H1 (cell line): Measurements from ENCODE around the gene RAB11FIP5. TPM values are rescaled to one million over a fixed set of nuclear protein-coding genes. Genes with fewer than 3 reads are reported as not detected.

Experiments
- ASH2L ChIP-seq: fragments of 200-600, 300-600 bp; sonication (generic); IDR thresholded peaks from one replicate; pipeline ENCODE4 v1.7.1; 2017; ENCODE audit warnings: low read length
- BCL11A ChIP-seq, 2 experiments: IDR thresholded peaks; one replicate each; pipeline ENCODE4 v1.6.1; 2011; ENCODE audit warnings: low read depth in 2 of 2, low read length in 2 of 2, mild to moderate bottlenecking in 2 of 2
- CBX5 ChIP-seq: fragments of 300-800, 300-1000 bp; sonication (generic); IDR thresholded peaks from 2 replicates; pipeline ENCODE4 v1.7.1; 2016; ENCODE audit warnings: antibody characterized with exemption, low read length, low read depth
- EP300 ChIP-seq, 2 experiments: IDR thresholded peaks; 1 replicate in 1 of 2; 2 replicates in 1 of 2; pipeline ENCODE4 v1.6.1; 2011 to 2012; ENCODE audit warnings: low read depth in 2 of 2, low read length in 2 of 2, mild to moderate bottlenecking in 2 of 2, borderline replicate concordance in 1 of 2, inconsistent platforms in 1 of 2, moderate library complexity in 1 of 2
- EZH2 ChIP-seq: fragments of 200-600 bp; sonication (generic); IDR thresholded peaks from 2 replicates; pipeline ENCODE4 v1.7.1; 2012; ENCODE audit warnings: low read depth, mild to moderate bottlenecking, moderate library complexity, low read length, inconsistent platforms; ENCODE audit not compliant: severe bottlenecking
- KDM4A ChIP-seq: IDR thresholded peaks from one replicate; pipeline ENCODE4 v1.7.1; 2012; ENCODE audit warnings: low read depth, mild to moderate bottlenecking, moderate library complexity, low read length, inconsistent platforms; ENCODE audit not compliant: severe bottlenecking
- PHF8 ChIP-seq: fragments of 200-600 bp; sonication (generic); conservative IDR thresholded peaks from 2 replicates; pipeline ENCODE4 v1.7.1; 2012; ENCODE audit warnings: low read depth, mild to moderate bottlenecking, inconsistent platforms, low read length, moderate library complexity
- POU5F1 ChIP-seq: IDR thresholded peaks from 2 replicates; pipeline ENCODE4 v1.6.1; 2011; ENCODE audit warnings: low read depth, mild to moderate bottlenecking, low read length, moderate library complexity
- RAD21 ChIP-seq, 2 experiments: IDR thresholded peaks in 1 of 2; conservative IDR thresholded peaks in 1 of 2; 2 replicates each; pipeline ENCODE4 v1.6.1; 2011; ENCODE audit warnings: low read depth in 2 of 2, low read length in 2 of 2, improper control_type of control experiment in 1 of 2, inconsistent platforms in 1 of 2, mild to moderate bottlenecking in 1 of 2, moderate library complexity in 1 of 2
- RBBP5 ChIP-seq: IDR thresholded peaks from 2 replicates; pipeline ENCODE4 v1.7.1; 2012; ENCODE audit warnings: low read depth, mild to moderate bottlenecking, inconsistent platforms, low read length, moderate library complexity, borderline replicate concordance
- RXRA ChIP-seq: IDR thresholded peaks from 2 replicates; pipeline ENCODE4 v1.6.1; 2011; ENCODE audit warnings: low read depth, mild to moderate bottlenecking, low read length, moderate library complexity; ENCODE audit not compliant: insufficient read depth
- SIN3A ChIP-seq, 2 experiments: IDR thresholded peaks in 1 of 2; conservative IDR thresholded peaks in 1 of 2; 2 replicates each; pipeline ENCODE4 v1.6.1; 2011 to 2012; ENCODE audit warnings: low read length in 2 of 2, improper control_type of control experiment in 1 of 2, low read depth in 1 of 2, mild to moderate bottlenecking in 1 of 2
- SIX5 ChIP-seq: IDR thresholded peaks from 2 replicates; pipeline ENCODE4 v1.6.1; 2011; ENCODE audit warnings: mild to moderate bottlenecking, low read depth, low read length
- SP2 ChIP-seq: IDR thresholded peaks from 2 replicates; pipeline ENCODE4 v1.6.1; 2012; ENCODE audit warnings: mild to moderate bottlenecking, low read length, inconsistent platforms
- TAF1 ChIP-seq: IDR thresholded peaks from 2 replicates; pipeline ENCODE4 v1.6.1; 2011; ENCODE audit warnings: mild to moderate bottlenecking, low read depth, low read length
- polyA plus RNA-seq, 7 experiments: library from polyadenylated mRNA; depleted of rRNA in 3 of 7; stranded (reverse) in 5 of 7; unstranded in 2 of 7; fragments of >200 nt in 5 of 7; fragments of 200-250 nt in 2 of 7; gene quantifications; 1 replicate in 5 of 7; 2 replicates in 1 of 7; 4 replicates in 1 of 7; pipeline versions ENCODE4 v1.2.1 to v1.2.3, GENCODE V29; 2011 to 2013; ENCODE audit warnings: missing spikeins in 2 of 7, mixed read lengths in 2 of 7
- total RNA-seq: library from RNA; stranded (reverse); fragmentation: NEBNext Ultra II Directional; extraction: Animal tissue kit (Norgen Biotek cat#: 25700); gene quantifications from 2 replicates; pipeline ENCODE4 v1.2.1, GENCODE V29; 2021
- TF ChIP-seq, protein P1 (sequence below): IDR thresholded peaks from 2 replicates; pipeline ENCODE4 v1.6.1; 2012; ENCODE audit warnings: inconsistent platforms
- TF ChIP-seq, protein P2 (sequence below): IDR thresholded peaks from 2 replicates; pipeline ENCODE4 v1.6.1; 2012; ENCODE audit warnings: inconsistent platforms
- TF ChIP-seq, protein P3 (sequence below): IDR thresholded peaks from 2 replicates; pipeline ENCODE4 v1.6.1; 2011; ENCODE audit warnings: low read depth, mild to moderate bottlenecking, low read length; ENCODE audit not compliant: insufficient read depth
- TF ChIP-seq, protein P4 (sequence below): IDR thresholded peaks from 2 replicates; pipeline ENCODE4 v1.6.1; 2011; ENCODE audit warnings: low read length, improper control_type of control experiment

RAB11FIP5 gene
- total and polyA plus RNA-seq, 2 of the 8 experiments (the other 6 are each of a cell fraction or from before 2014, with no cell fraction given) = 6.3 to 17.0 TPM

DNA sequence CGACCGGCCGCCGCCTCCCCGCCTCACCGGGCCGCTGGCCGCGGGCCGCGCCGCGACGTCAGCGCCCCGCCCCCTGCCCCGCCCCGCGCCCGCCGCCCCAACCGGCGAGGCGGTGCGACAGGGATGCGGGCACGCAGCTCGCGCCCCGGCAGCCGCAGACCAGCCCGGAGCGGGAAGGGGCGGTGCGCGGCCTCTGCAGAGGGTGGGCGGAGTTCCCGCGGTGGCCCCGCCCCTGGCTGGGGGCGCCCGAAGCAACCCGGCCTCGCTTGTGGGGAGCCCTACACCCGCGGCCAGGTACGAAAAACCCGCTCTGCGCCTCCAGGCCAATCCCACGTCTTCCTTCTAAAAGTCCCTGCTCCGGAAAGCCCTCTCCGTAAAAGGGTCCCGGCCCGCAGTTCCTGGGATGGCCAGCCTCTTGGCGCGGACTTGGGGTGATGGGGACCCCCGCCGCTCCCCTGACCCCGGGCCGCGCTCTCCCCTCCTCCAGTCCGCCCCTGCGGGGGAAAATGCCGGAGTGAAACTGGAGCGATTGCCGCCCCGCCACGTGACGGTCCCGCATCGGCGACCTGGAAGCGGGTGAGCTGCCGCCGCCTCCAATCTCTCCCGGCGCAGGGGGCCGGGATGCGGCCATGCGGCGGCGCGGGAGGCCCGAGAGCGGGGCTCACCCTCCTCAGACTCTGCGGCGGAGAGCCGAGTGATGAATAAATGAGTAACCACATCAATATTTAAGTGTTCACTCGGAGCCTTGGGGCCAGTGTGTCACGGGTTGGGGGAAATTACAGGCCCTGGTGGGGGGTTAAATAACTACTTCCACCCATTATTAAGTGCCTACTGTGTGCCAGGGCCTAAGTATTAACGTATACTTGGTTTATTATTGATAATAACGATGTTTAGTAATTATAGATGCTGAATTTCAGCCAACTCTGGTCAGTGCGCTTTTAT lies at the start of gene RAB11FIP5 (continued):
- TF ChIP-seq, protein P1, sequence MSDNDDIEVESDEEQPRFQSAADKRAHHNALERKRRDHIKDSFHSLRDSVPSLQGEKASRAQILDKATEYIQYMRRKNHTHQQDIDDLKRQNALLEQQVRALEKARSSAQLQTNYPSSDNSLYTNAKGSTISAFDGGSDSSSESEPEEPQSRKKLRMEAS = peak; percentile 78
- no peak for TF ChIP-seq EP300 (IDR thresholded peaks at IDR 0.05; ENCODE audit: borderline replicate concordance in 1 of 2, low read depth in 2 of 2, low read length in 2 of 2)
- TF ChIP-seq RXRA = no peak
- TF ChIP-seq TAF1 = peak; percentile 44; the same call in 1 of the 2 replicates
- peak; percentile 10 to 52; a peak in 1 of 4 replicates for TF ChIP-seq SIN3A (conservative IDR thresholded peaks at IDR 0.05 in 1 of 2, IDR thresholded peaks at IDR 0.05 in 1 of 2; ENCODE audit: low read depth in 1 of 2, low read length in 2 of 2)
- no peak for TF ChIP-seq RAD21 (IDR thresholded peaks at IDR 0.05 in 1 of 2, conservative IDR thresholded peaks at IDR 0.05 in 1 of 2; ENCODE audit: low read depth in 2 of 2, low read length in 2 of 2)
- peak; percentile 14 for TF ChIP-seq ASH2L
- TF ChIP-seq EZH2 = no peak
- TF ChIP-seq SIX5 = no peak
- TF ChIP-seq, protein P2, sequence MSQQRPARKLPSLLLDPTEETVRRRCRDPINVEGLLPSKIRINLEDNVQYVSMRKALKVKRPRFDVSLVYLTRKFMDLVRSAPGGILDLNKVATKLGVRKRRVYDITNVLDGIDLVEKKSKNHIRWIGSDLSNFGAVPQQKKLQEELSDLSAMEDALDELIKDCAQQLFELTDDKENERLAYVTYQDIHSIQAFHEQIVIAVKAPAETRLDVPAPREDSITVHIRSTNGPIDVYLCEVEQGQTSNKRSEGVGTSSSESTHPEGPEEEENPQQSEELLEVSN = peak; percentile 81
- TF ChIP-seq, protein P3, sequence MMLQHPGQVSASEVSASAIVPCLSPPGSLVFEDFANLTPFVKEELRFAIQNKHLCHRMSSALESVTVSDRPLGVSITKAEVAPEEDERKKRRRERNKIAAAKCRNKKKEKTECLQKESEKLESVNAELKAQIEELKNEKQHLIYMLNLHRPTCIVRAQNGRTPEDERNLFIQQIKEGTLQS = peak; percentile 35; the same call in 1 of the 2 replicates
- TF ChIP-seq SP2 = no peak
- TF ChIP-seq BCL11A (IDR thresholded peaks at IDR 0.05; ENCODE audit: low read depth in 2 of 2, low read length in 2 of 2) = no peak
- TF ChIP-seq PHF8 = peak; percentile 67
- TF ChIP-seq CBX5 = no peak
- TF ChIP-seq RBBP5 = peak; percentile 11; the same call in 1 of the 2 replicates
- TF ChIP-seq, protein P4, sequence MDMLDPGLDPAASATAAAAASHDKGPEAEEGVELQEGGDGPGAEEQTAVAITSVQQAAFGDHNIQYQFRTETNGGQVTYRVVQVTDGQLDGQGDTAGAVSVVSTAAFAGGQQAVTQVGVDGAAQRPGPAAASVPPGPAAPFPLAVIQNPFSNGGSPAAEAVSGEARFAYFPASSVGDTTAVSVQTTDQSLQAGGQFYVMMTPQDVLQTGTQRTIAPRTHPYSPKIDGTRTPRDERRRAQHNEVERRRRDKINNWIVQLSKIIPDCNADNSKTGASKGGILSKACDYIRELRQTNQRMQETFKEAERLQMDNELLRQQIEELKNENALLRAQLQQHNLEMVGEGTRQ = peak; percentile 48; the same call in 1 of the 2 replicates
- TF ChIP-seq POU5F1 = no peak
- TF ChIP-seq KDM4A = peak; percentile 66
